NCI-H146 (cell line): ENCODE measurements around the gene PLCB1.

Source experiments
- DNase-seq: peaks from one replicate; lab custom pipeline; 2025; lab: John Stamatoyannopoulos, UW

Gene PLCB1

GRCh38 chr20:8212286-8212685 lies 80.2 kb downstream of the PLCB1 start:
- DNase-seq: no peak

- no peak for DNase-seq
These were observed 81.2 kb downstream of the PLCB1 start for GRCh38 chr20:8213270-8213669.

- no peak for DNase-seq
These were observed 81.9 kb downstream of the PLCB1 start for GRCh38 chr20:8213831-8214587.

GRCh38 chr20:8215361-8215781 lies 83.3 kb downstream of the PLCB1 start:
- DNase-seq: no peak

- DNase-seq: no peak
These were observed 84.5 kb downstream of the PLCB1 start for GRCh38 chr20:8216375-8217200.

- no peak for DNase-seq
These were observed 86.8 kb downstream of the PLCB1 start for GRCh38 chr20:8218861-8219260.

- DNase-seq: no peak
These were observed 87.3 kb downstream of the PLCB1 start for GRCh38 chr20:8219403-8219802.

GRCh38 chr20:8220716-8221115 lies 88.7 kb downstream of the PLCB1 start:
- DNase-seq: no peak

- no peak for DNase-seq
These were observed 89.9 kb downstream of the PLCB1 start for GRCh38 chr20:8221887-8222419.

- DNase-seq: no peak
These were observed 91.2 kb downstream of the PLCB1 start for GRCh38 chr20:8223091-8223870.

- no peak for DNase-seq
These were observed 93.6 kb downstream of the PLCB1 start for GRCh38 chr20:8225658-8226057.

- DNase-seq: no peak
These were observed 94.0 kb downstream of the PLCB1 start for GRCh38 chr20:8226106-8226505.

GRCh38 chr20:8227293-8227692 lies 95.2 kb downstream of the PLCB1 start:
- DNase-seq: peak; percentile 27

- no peak for DNase-seq
These were observed 96.2 kb downstream of the PLCB1 start for GRCh38 chr20:8228315-8228714.

- DNase-seq: no peak
These were observed 97.0 kb downstream of the PLCB1 start for GRCh38 chr20:8229090-8229489.

- no peak for DNase-seq
These were observed 99.0 kb downstream of the PLCB1 start for GRCh38 chr20:8231038-8231437.

- no peak for DNase-seq
These were observed 100.3 kb downstream of the PLCB1 start for GRCh38 chr20:8232332-8232731.

- DNase-seq: no peak
These were observed 102.5 kb downstream of the PLCB1 start for GRCh38 chr20:8234580-8234979.

GRCh38 chr20:8242066-8242465 lies 110.0 kb downstream of the PLCB1 start:
- DNase-seq: no peak

GRCh38 chr20:8242827-8243724 lies 111.0 kb downstream of the PLCB1 start:
- no peak for DNase-seq

- no peak for DNase-seq
These were observed 112.6 kb downstream of the PLCB1 start for GRCh38 chr20:8244637-8245036.
